Fibroblast of lung (primary cell): ENCODE measurements around the gene CIITA.

Source experiments
- EZH2 ChIP-seq: IDR thresholded peaks from 2 replicates; pipeline ENCODE4 v1.5.1; 2012; ENCODE audit warnings: low read length, control low read depth, mild to moderate bottlenecking; ENCODE audit errors: missing control alignments
- TF ChIP-seq, protein P1 (sequence below), 2 donors: IDR thresholded peaks in 1 of 2; conservative IDR thresholded peaks in 1 of 2; 1 replicate in 1 of 2; 2 replicates in 1 of 2; pipeline ENCODE4 v1.5.1; 2011 to 2012; ENCODE audit warnings: low read length in 2 of 2, control low read depth in 1 of 2, inconsistent platforms in 1 of 2, low read depth in 1 of 2, mild to moderate bottlenecking in 1 of 2

- TF ChIP-seq, protein P1, sequence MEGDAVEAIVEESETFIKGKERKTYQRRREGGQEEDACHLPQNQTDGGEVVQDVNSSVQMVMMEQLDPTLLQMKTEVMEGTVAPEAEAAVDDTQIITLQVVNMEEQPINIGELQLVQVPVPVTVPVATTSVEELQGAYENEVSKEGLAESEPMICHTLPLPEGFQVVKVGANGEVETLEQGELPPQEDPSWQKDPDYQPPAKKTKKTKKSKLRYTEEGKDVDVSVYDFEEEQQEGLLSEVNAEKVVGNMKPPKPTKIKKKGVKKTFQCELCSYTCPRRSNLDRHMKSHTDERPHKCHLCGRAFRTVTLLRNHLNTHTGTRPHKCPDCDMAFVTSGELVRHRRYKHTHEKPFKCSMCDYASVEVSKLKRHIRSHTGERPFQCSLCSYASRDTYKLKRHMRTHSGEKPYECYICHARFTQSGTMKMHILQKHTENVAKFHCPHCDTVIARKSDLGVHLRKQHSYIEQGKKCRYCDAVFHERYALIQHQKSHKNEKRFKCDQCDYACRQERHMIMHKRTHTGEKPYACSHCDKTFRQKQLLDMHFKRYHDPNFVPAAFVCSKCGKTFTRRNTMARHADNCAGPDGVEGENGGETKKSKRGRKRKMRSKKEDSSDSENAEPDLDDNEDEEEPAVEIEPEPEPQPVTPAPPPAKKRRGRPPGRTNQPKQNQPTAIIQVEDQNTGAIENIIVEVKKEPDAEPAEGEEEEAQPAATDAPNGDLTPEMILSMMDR (conservative IDR thresholded peaks at IDR 0.05 in 1 of 2, IDR thresholded peaks at IDR 0.05 in 1 of 2; ENCODE audit: low read depth in 1 of 2, low read length in 2 of 2): peak; percentile 100
- TF ChIP-seq EZH2: no peak
Observed at GRCh38 chr16:10918294-10919002, 41.4 kb downstream of the CIITA start.
